ENCODE results near the gene SHB. TPM values are rescaled to one million over a fixed set of nuclear protein-coding genes. Genes with fewer than 3 reads are reported as not detected.

SHB gene
- total and polyA plus RNA-seq, 2 of the 8 experiments (the other 6 are each of a cell fraction or from before 2014, with no cell fraction given) = 4.1 to 12.6 TPM

DNA sequence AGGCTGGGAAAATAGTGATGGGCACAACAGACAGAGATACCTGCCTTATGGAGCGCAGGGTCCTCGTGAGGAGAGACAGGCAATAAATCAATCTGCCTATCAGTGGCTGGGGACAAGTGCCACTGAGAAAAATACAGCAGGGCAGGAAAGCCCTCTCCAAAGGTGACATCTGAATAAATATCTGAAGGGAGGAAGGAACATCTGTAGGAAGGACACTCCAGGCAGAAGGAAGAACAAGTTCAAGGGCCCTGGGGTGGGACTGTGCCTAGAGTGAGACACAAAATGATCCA is 111.4 kb downstream of the SHB start (continued):
- TF ChIP-seq CHD2 (IDR thresholded peaks at IDR 0.05; ENCODE audit: low read length) (no peak), POLR2AphosphoS5 (IDR thresholded peaks at IDR 0.05; ENCODE audit: low read depth, low read length) (no peak), CBX5 (IDR thresholded peaks at IDR 0.05; ENCODE audit: low read depth, low read length) (no peak), CBX8 (IDR thresholded peaks at IDR 0.05; ENCODE audit: borderline replicate concordance, low read depth, low read length) (no peak), CREB1 (IDR thresholded peaks at IDR 0.05) (no peak), POU5F1 (IDR thresholded peaks at IDR 0.05; ENCODE audit: low read depth, low read length) (no peak), TCF12 (IDR thresholded peaks at IDR 0.05; ENCODE audit: low read depth, low read length) (no peak), RNF2 (IDR thresholded peaks at IDR 0.05; ENCODE audit: borderline replicate concordance, low read depth, low read length, missing control alignments, poor library complexity, severe bottlenecking) (no peak), KDM1A (IDR thresholded peaks at IDR 0.05; ENCODE audit: borderline replicate concordance, low read length) (no peak)
